Iris pigment epithelial cell (primary cell): ENCODE results near the gene ACOX2.

ENCODE experiments used
- DNase-seq: peaks from one replicate; pipeline ENCODE4 v3.0.0-alpha.2; 2011; ENCODE audit warnings: low read depth

The ACOX2 gene

GRCh38 chr3:58471025-58471887 lies 65.7 kb downstream of the ACOX2 start:
- peak; percentile 98 for DNase-seq

- no peak for DNase-seq
Observed at GRCh38 chr3:58470363-58471024, 66.5 kb downstream of the ACOX2 start.

- DNase-seq = no peak
Observed at GRCh38 chr3:58469096-58469495, 67.9 kb downstream of the ACOX2 start.

- DNase-seq = no peak
Observed at GRCh38 chr3:58466899-58467563, 70.0 kb downstream of the ACOX2 start.

- no peak for DNase-seq
Observed at GRCh38 chr3:58464866-58465265, 72.1 kb downstream of the ACOX2 start.

GRCh38 chr3:58463942-58464271 lies 73.1 kb downstream of the ACOX2 start:
- DNase-seq = no peak

- DNase-seq = peak; percentile 89
Observed at GRCh38 chr3:58463181-58463941, 73.6 kb downstream of the ACOX2 start.

- no peak for DNase-seq
Observed at GRCh38 chr3:58462829-58463180, 74.2 kb downstream of the ACOX2 start.

GRCh38 chr3:58459160-58459559 lies 77.8 kb downstream of the ACOX2 start:
- DNase-seq = no peak
